Mammary epithelial cell (primary cell): ENCODE data around the gene UBE3C.

Experiments used
- CTCF ChIP-seq, 2 donors: IDR thresholded peaks in 1 of 2; conservative IDR thresholded peaks in 1 of 2; 2 replicates each; pipeline ENCODE4 v1.5.1; 2011 to 2012; ENCODE audit warnings: inconsistent platforms in 2 of 2, low read length in 2 of 2, mild to moderate bottlenecking in 2 of 2, control low read depth in 1 of 2, low read depth in 1 of 2; ENCODE audit not compliant: insufficient read depth in 1 of 2; ENCODE audit errors: extremely low read depth in 1 of 2
- EZH2 ChIP-seq: IDR thresholded peaks from 2 replicates; pipeline ENCODE4 v1.6.1; 2012; ENCODE audit warnings: low read length, inconsistent platforms, borderline replicate concordance

GRCh38 chr7:157248659-157249058 lies 109.9 kb downstream of the UBE3C start:
- TF ChIP-seq CTCF (conservative IDR thresholded peaks at IDR 0.05 in 1 of 2, IDR thresholded peaks at IDR 0.05 in 1 of 2; ENCODE audit: extremely low read depth in 1 of 2, insufficient read depth in 1 of 2, low read depth in 1 of 2, low read length in 2 of 2) (no peak), EZH2 (no peak)
